Activated CD8-positive, alpha-beta memory T cell treated with anti-CD3 and anti-CD28 coated beads, Interleukin-2, amount 10 ng/mL, durations not matched to agents 7 days and 5 days (primary cell): Measurements from ENCODE around the gene PTPRN2. TPM values are rescaled to one million over a fixed set of nuclear protein-coding genes. Genes with fewer than 3 reads are reported as not detected.

Experiments
- ATAC-seq: fragments of 150-1000 bp; cut with Tn5 transposase; one replicate; pipeline ENCODE4 v1.10.0; 2021; ENCODE audit warnings: moderate library complexity
- CTCF ChIA-PET: fragments of 350-600 bp; sonication (Branson Sonifier 250); formaldehyde crosslinking; loops from one replicate; lab custom pipeline; 2021; ENCODE audit warnings: antibody characterized with exemption; lab: Charles Lee
- DNase-seq: peaks from one replicate; pipeline ENCODE4 v3.0.0-alpha.2; 2020
- H3K27ac Mint-ChIP-seq: one replicate; pipeline ENCODE4 v1.8.0; 2021; ENCODE audit warnings: mild to moderate bottlenecking, mixed read lengths
- H3K27me3 Mint-ChIP-seq: one replicate; pipeline ENCODE4 v1.8.0; 2021; ENCODE audit warnings: mixed read lengths
- H3K36me3 Mint-ChIP-seq: one replicate; pipeline ENCODE4 v1.8.0; 2021; ENCODE audit warnings: mild to moderate bottlenecking, mixed read lengths
- H3K4me1 Mint-ChIP-seq: one replicate; pipeline ENCODE4 v1.8.0; 2021; ENCODE audit warnings: mixed read lengths
- H3K4me3 Mint-ChIP-seq: one replicate; pipeline ENCODE4 v1.8.0; 2021; ENCODE audit warnings: mild to moderate bottlenecking, moderate library complexity, mixed read lengths
- H3K9me3 Mint-ChIP-seq: one replicate; pipeline ENCODE4 v1.8.0; 2022; ENCODE audit warnings: low read depth, mixed read lengths
- total RNA-seq, 2 experiments: library from RNA; stranded (reverse); gene quantifications; one replicate each; pipeline ENCODE4 v1.2.3, GENCODE V29; 2021

PTPRN2 gene
- total RNA-seq, 2 experiments from 2014 or later: 3.2 to 5.7 TPM

GRCh38 chr7:157757776-157758467 lies 829.7 kb downstream of the PTPRN2 start:
- CTCF ChIA-PET: no interaction called here
- Mint-ChIP-seq H3K27ac (no peak overlapping the region), H3K9me3 (no peaks in the 10 kb centered on the region), H3K4me1 (peaks cover 5% of the 10 kb centered on the region), H3K27me3 (no peaks in the 10 kb centered on the region), H3K4me3 (no peak overlapping the region), H3K36me3 (no peaks in the 10 kb centered on the region)
- ATAC-seq (no peak), DNase-seq (no peak)

GRCh38 chr7:157757211-157757610 lies 830.4 kb downstream of the PTPRN2 start:
- Mint-ChIP-seq H3K27me3 (no peaks in the 10 kb centered on the region), H3K4me1 (peaks cover 5% of the 10 kb centered on the region), H3K9me3 (no peaks in the 10 kb centered on the region), H3K36me3 (no peaks in the 10 kb centered on the region), H3K4me3 (no peak overlapping the region), H3K27ac (no peak overlapping the region)
- no peak for DNase-seq
- CTCF ChIA-PET: no interaction called here
- ATAC-seq: no peak

GRCh38 chr7:157755741-157756140 lies 831.9 kb downstream of the PTPRN2 start:
- H3K27ac Mint-ChIP-seq: no peak overlapping the region
- CTCF ChIA-PET: interaction anchor here (1.1 kb wide), 1 partner anchor 39 kb away, joined by 3 read pairs; no protein-coding TSS in a partner anchor
- H3K9me3 Mint-ChIP-seq: no peaks in the 10 kb centered on the region
- ATAC-seq (no peak), DNase-seq (no peak)
- H3K4me1 Mint-ChIP-seq: peaks cover 5% of the 10 kb centered on the region
- H3K4me3 Mint-ChIP-seq: no peak overlapping the region
- H3K36me3 Mint-ChIP-seq: no peaks in the 10 kb centered on the region
- H3K27me3 Mint-ChIP-seq: no peaks in the 10 kb centered on the region

GRCh38 chr7:157754416-157754790 lies 833.2 kb downstream of the PTPRN2 start:
- no peaks in the 10 kb centered on the region for H3K27me3 Mint-ChIP-seq
- no peak for DNase-seq
- CTCF ChIA-PET: interaction anchor here (1.1 kb wide), 1 partner anchor 40 kb away, joined by 3 read pairs; no protein-coding TSS in a partner anchor
- H3K9me3 Mint-ChIP-seq: no peaks in the 10 kb centered on the region
- no peaks in the 10 kb centered on the region for H3K4me1 Mint-ChIP-seq
- H3K36me3 Mint-ChIP-seq: no peaks in the 10 kb centered on the region
- no peak overlapping the region for H3K4me3 Mint-ChIP-seq
- H3K27ac Mint-ChIP-seq: no peak overlapping the region
- ATAC-seq: no peak

- DNase-seq: no peak
- no peaks in the 10 kb centered on the region for H3K27me3 Mint-ChIP-seq
- H3K4me1 Mint-ChIP-seq: no peaks in the 10 kb centered on the region
- CTCF ChIA-PET: no interaction called here
- H3K9me3 Mint-ChIP-seq: no peaks in the 10 kb centered on the region
- no peak overlapping the region for H3K27ac Mint-ChIP-seq
- H3K4me3 Mint-ChIP-seq: no peak overlapping the region
- no peaks in the 10 kb centered on the region for H3K36me3 Mint-ChIP-seq
- no peak for ATAC-seq
These were observed 833.8 kb downstream of the PTPRN2 start for GRCh38 chr7:157753713-157754415.

GRCh38 chr7:157752832-157753291 lies 834.8 kb downstream of the PTPRN2 start:
- no peaks in the 10 kb centered on the region for H3K27me3 Mint-ChIP-seq
- H3K27ac Mint-ChIP-seq: no peak overlapping the region
- no peaks in the 10 kb centered on the region for H3K36me3 Mint-ChIP-seq
- DNase-seq (no peak), ATAC-seq (no peak)
- H3K4me1 Mint-ChIP-seq: no peaks in the 10 kb centered on the region
- no peak overlapping the region for H3K4me3 Mint-ChIP-seq
- CTCF ChIA-PET: no interaction called here
- no peaks in the 10 kb centered on the region for H3K9me3 Mint-ChIP-seq

GRCh38 chr7:157751951-157752673 lies 835.5 kb downstream of the PTPRN2 start:
- no peak for ATAC-seq
- no peaks in the 10 kb centered on the region for H3K9me3 Mint-ChIP-seq
- CTCF ChIA-PET: no interaction called here
- no peaks in the 10 kb centered on the region for H3K27me3 Mint-ChIP-seq
- no peak overlapping the region for H3K4me3 Mint-ChIP-seq
- H3K4me1 Mint-ChIP-seq: no peaks in the 10 kb centered on the region
- no peak overlapping the region for H3K27ac Mint-ChIP-seq
- H3K36me3 Mint-ChIP-seq: no peaks in the 10 kb centered on the region
- DNase-seq: no peak

GRCh38 chr7:157751406-157751805 lies 836.2 kb downstream of the PTPRN2 start:
- no peak for ATAC-seq
- H3K4me1 Mint-ChIP-seq: no peaks in the 10 kb centered on the region
- no peak overlapping the region for H3K4me3 Mint-ChIP-seq
- H3K9me3 Mint-ChIP-seq: no peaks in the 10 kb centered on the region
- CTCF ChIA-PET: no interaction called here
- H3K27ac Mint-ChIP-seq: no peak overlapping the region
- H3K27me3 Mint-ChIP-seq: no peaks in the 10 kb centered on the region
- H3K36me3 Mint-ChIP-seq: no peaks in the 10 kb centered on the region
- DNase-seq: no peak

GRCh38 chr7:157750291-157750690 lies 837.3 kb downstream of the PTPRN2 start:
- no peaks in the 10 kb centered on the region for H3K36me3 Mint-ChIP-seq
- CTCF ChIA-PET: no interaction called here
- DNase-seq (no peak), ATAC-seq (no peak)
- no peak overlapping the region for H3K27ac Mint-ChIP-seq
- no peak overlapping the region for H3K4me3 Mint-ChIP-seq
- no peaks in the 10 kb centered on the region for H3K4me1 Mint-ChIP-seq
- H3K9me3 Mint-ChIP-seq: no peaks in the 10 kb centered on the region
- H3K27me3 Mint-ChIP-seq: no peaks in the 10 kb centered on the region

GRCh38 chr7:157745721-157746709 lies 841.6 kb downstream of the PTPRN2 start:
- H3K4me3 Mint-ChIP-seq: no peak overlapping the region
- no peak overlapping the region for H3K27ac Mint-ChIP-seq

GRCh38 chr7:157744786-157745601 lies 842.6 kb downstream of the PTPRN2 start:
- H3K27ac Mint-ChIP-seq: no peak overlapping the region
- DNase-seq: no peak
- no peak for ATAC-seq
- peaks cover 9% of the 10 kb centered on the region for H3K27me3 Mint-ChIP-seq
- no peak overlapping the region for H3K4me3 Mint-ChIP-seq
- H3K9me3 Mint-ChIP-seq: no peaks in the 10 kb centered on the region
- no peaks in the 10 kb centered on the region for H3K36me3 Mint-ChIP-seq
- CTCF ChIA-PET: no interaction called here
- H3K4me1 Mint-ChIP-seq: no peaks in the 10 kb centered on the region

More at GRCh38 chr7:157745721-157746709, 841.6 kb downstream of the PTPRN2 start:
- no peak for ATAC-seq
- CTCF ChIA-PET: no interaction called here
- Mint-ChIP-seq H3K36me3 (no peaks in the 10 kb centered on the region), H3K9me3 (no peaks in the 10 kb centered on the region), H3K4me1 (no peaks in the 10 kb centered on the region), H3K27me3 (peaks cover 7% of the 10 kb centered on the region)
- DNase-seq: no peak

GRCh38 chr7:157743781-157744525 lies 843.7 kb downstream of the PTPRN2 start:
- H3K27me3 Mint-ChIP-seq: peaks cover 10% of the 10 kb centered on the region
- ATAC-seq: no peak
- H3K4me1 Mint-ChIP-seq: no peaks in the 10 kb centered on the region
- no peaks in the 10 kb centered on the region for H3K9me3 Mint-ChIP-seq
- no peak overlapping the region for H3K27ac Mint-ChIP-seq
- no peaks in the 10 kb centered on the region for H3K36me3 Mint-ChIP-seq
- no peak overlapping the region for H3K4me3 Mint-ChIP-seq
- no peak for DNase-seq
- CTCF ChIA-PET: no interaction called here
